Panc1 (cell line): ENCODE results near the gene NSUN2. TPM values are rescaled to one million over a fixed set of nuclear protein-coding genes. Genes with fewer than 3 reads are reported as not detected.
"Not testable (repeated sequence)": the region's sequence is repeated elsewhere in the genome, so short reads cannot be mapped to it uniquely, and the experiment has no call there.

Source experiments
- ATAC-seq: fragments of 200-7000 bp; cut with Tn5 transposase; 2 replicates; pipeline ENCODE4 v1.9.1; 2020; ENCODE audit warnings: mild to moderate bottlenecking, moderate library complexity
- BruUV-seq: library from RNA; stranded (reverse); fragments of 400-500 nt; replicated peaks from 2 replicates; lab custom pipeline; 2021; lab: Mats Ljungman, UMichigan
- CTCF ChIA-PET: fragments of 300-600 bp; sonication (Branson Sonifier 250); formaldehyde crosslinking; loops from one replicate; lab custom pipeline; 2022; ENCODE audit warnings: antibody characterized with exemption; lab: Charles Lee
- POLR2A ChIA-PET: fragments of 300-600 bp; sonication (Branson Sonifier 250); formaldehyde crosslinking; loops from one replicate; lab custom pipeline; 2022; ENCODE audit warnings: antibody characterized with exemption; lab: Charles Lee
- DNase-seq: peaks from one replicate; pipeline ENCODE4 v3.0.0-alpha.2; 2010; ENCODE audit warnings: low read depth, low spot score
- H3K27ac ChIP-seq: 2 replicates; pipeline ENCODE4 v1.5.1; 2011; ENCODE audit warnings: mild to moderate bottlenecking, low read length, inconsistent platforms
- H3K27me3 ChIP-seq: fragments of 200-500 bp; sonication (Bioruptor generic); 2 replicates; pipeline ENCODE4 v1.6.0; 2014; ENCODE audit warnings: low read length, inconsistent platforms; ENCODE audit not compliant: control insufficient read depth, insufficient read depth
- H3K36me3 ChIP-seq: fragments of 200-500 bp; sonication (Bioruptor generic); 2 replicates; pipeline ENCODE4 v1.5.1; 2014; ENCODE audit warnings: inconsistent platforms, mild to moderate bottlenecking, low read length, moderate library complexity; ENCODE audit not compliant: control insufficient read depth, insufficient read depth
- H3K4me1 ChIP-seq: 2 replicates; pipeline ENCODE4 v1.5.1; 2011; ENCODE audit warnings: inconsistent platforms, mild to moderate bottlenecking, low read length, moderate library complexity; ENCODE audit not compliant: control insufficient read depth, insufficient read depth
- H3K4me3 ChIP-seq, 2 experiments: 2 replicates each; pipeline ENCODE4 v1.5.1; 2011 to 2012; ENCODE audit warnings: low read depth in 2 of 2, low read length in 2 of 2, mild to moderate bottlenecking in 2 of 2, inconsistent platforms in 1 of 2, moderate library complexity in 1 of 2
- H3K9me3 ChIP-seq: fragments of 200-500 bp; sonication (Bioruptor generic); 2 replicates; pipeline ENCODE4 v1.5.1; 2014; ENCODE audit warnings: low read depth, mild to moderate bottlenecking, inconsistent platforms, low read length, moderate library complexity; ENCODE audit not compliant: control insufficient read depth, insufficient read depth
- CTCF ChIP-seq: fragments of 450-650 bp; IDR thresholded peaks from 2 replicates; pipeline ENCODE4 v1.5.1; 2017; ENCODE audit warnings: mild to moderate bottlenecking
- POLR2AphosphoS5 ChIP-seq: IDR thresholded peaks from 2 replicates; pipeline ENCODE4 v1.6.1; 2012; ENCODE audit warnings: mild to moderate bottlenecking, low read depth, low read length, moderate library complexity
- SIN3A ChIP-seq: IDR thresholded peaks from 2 replicates; pipeline ENCODE4 v1.6.1; 2012; ENCODE audit warnings: low read depth, mild to moderate bottlenecking, low read length, moderate library complexity, borderline replicate concordance; ENCODE audit not compliant: insufficient read depth
- TCF7L2 ChIP-seq: IDR thresholded peaks from 2 replicates; pipeline ENCODE4 v1.6.1; 2011; ENCODE audit warnings: mild to moderate bottlenecking, low read depth, low read length, inconsistent platforms
- in situ Hi-C: cut with HindIII; loops from 2 replicates; pipeline ENCODE4 v1.10.0; 2016; ENCODE audit warnings: low sequenced_read_pairs, low pct_unique_long_range_greater_than_20kb
- intact Hi-C: fragments of 100-400 bp; cut with micrococcal nuclease; formaldehyde crosslinking; loops from one replicate; pipeline ENCODE4 v1.10.0; 2022; ENCODE audit not compliant: unreplicated experiment
- total RNA-seq: library from RNA; stranded (reverse); gene quantifications from one replicate; pipeline ENCODE4 v1.2.1, GENCODE V29; 2021; ENCODE audit not compliant: unreplicated experiment
- TF ChIP-seq, protein P1 (sequence below), 2 experiments: IDR thresholded peaks; 2 replicates each; pipeline ENCODE4 v1.6.1; 2011 to 2012; ENCODE audit warnings: low read depth in 2 of 2, control low read depth in 1 of 2, low read length in 1 of 2, mild to moderate bottlenecking in 1 of 2, moderate library complexity in 1 of 2; ENCODE audit not compliant: insufficient read depth in 1 of 2

The NSUN2 gene
- total RNA-seq, 1 experiment from 2014 or later = 125 TPM

GRCh38 chr5:6673031-6673430, 40.2 kb upstream of the NSUN2 start:
- H3K27me3 ChIP-seq = no peaks in the 10 kb centered on the region
- no peak overlapping the region for H3K27ac ChIP-seq
- H3K4me3 ChIP-seq = no peak overlapping the region
- H3K9me3 ChIP-seq = no peaks in the 10 kb centered on the region
- H3K36me3 ChIP-seq = no peaks in the 10 kb centered on the region
- H3K4me1 ChIP-seq = no peaks in the 10 kb centered on the region
- in situ Hi-C loops (no loop called here), intact Hi-C loops (no loop called here)
- DNase-seq (no peak), ATAC-seq (no peak)
- BruUV-seq = no TSS peak
- ChIA-PET POLR2A (no interaction called here), CTCF (no interaction called here)
- TF ChIP-seq TCF7L2 = no peak
- TF ChIP-seq, protein P1, sequence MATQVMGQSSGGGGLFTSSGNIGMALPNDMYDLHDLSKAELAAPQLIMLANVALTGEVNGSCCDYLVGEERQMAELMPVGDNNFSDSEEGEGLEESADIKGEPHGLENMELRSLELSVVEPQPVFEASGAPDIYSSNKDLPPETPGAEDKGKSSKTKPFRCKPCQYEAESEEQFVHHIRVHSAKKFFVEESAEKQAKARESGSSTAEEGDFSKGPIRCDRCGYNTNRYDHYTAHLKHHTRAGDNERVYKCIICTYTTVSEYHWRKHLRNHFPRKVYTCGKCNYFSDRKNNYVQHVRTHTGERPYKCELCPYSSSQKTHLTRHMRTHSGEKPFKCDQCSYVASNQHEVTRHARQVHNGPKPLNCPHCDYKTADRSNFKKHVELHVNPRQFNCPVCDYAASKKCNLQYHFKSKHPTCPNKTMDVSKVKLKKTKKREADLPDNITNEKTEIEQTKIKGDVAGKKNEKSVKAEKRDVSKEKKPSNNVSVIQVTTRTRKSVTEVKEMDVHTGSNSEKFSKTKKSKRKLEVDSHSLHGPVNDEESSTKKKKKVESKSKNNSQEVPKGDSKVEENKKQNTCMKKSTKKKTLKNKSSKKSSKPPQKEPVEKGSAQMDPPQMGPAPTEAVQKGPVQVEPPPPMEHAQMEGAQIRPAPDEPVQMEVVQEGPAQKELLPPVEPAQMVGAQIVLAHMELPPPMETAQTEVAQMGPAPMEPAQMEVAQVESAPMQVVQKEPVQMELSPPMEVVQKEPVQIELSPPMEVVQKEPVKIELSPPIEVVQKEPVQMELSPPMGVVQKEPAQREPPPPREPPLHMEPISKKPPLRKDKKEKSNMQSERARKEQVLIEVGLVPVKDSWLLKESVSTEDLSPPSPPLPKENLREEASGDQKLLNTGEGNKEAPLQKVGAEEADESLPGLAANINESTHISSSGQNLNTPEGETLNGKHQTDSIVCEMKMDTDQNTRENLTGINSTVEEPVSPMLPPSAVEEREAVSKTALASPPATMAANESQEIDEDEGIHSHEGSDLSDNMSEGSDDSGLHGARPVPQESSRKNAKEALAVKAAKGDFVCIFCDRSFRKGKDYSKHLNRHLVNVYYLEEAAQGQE (IDR thresholded peaks at IDR 0.05; ENCODE audit: insufficient read depth in 1 of 2, low read depth in 2 of 2, low read length in 1 of 2) = no peak

DNA sequence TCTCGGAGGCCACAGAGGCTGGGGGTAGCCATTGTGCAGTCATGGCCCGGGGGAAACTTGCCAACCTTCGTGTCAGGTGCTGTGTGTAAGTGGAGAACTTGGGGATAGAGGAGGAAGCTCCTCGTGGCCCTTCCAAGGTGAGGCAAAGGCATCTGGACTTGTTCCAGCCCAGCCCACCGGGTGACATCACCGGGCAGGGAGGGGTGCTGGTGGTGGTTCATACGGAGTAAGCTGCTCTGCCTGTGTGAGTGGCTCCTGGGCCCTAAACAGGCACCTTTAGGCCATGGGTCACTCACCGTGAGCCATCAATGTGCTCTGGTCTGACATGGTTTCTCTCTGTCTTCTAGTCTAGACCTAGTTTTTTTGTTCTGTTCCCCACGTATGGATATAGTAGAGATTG, 35.9 kb upstream of the NSUN2 start:
- not testable (repeated sequence) for ATAC-seq

DNA sequence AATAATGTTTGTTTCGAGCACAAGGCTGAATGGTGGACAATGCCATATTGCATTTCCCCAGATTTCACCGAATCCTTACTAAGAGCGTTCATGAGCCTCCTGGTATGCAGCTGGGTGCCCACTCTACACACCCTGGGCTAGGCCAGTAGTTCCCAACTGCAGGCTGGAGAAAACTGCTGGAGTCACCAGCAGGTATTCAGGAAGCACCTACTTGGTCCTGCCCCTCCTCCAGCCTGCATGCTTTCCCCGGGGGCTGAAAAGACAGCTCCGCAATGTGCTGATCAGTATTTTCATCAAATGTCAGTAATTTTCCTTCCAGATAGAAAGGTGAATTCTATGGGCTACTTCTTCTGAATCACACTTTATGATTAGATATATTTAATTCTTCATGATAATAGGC, 34.8 kb upstream of the NSUN2 start:
- POLR2A ChIA-PET = no interaction called here
- no peaks in the 10 kb centered on the region for H3K36me3 ChIP-seq

More for the DNA sequence above, 35.9 kb upstream of the NSUN2 start:
- BruUV-seq, POLR2A ChIA-PET, H3K27ac ChIP-seq, H3K4me1 ChIP-seq, in situ Hi-C loops, H3K9me3 ChIP-seq, H3K27me3 ChIP-seq, CTCF ChIA-PET, H3K4me3 ChIP-seq, H3K36me3 ChIP-seq, intact Hi-C loops, DNase-seq: not testable (repeated sequence)

More for the DNA sequence above, 34.8 kb upstream of the NSUN2 start:
- Histone ChIP-seq H3K4me3 (no peak overlapping the region), H3K4me1 (no peaks in the 10 kb centered on the region), H3K9me3 (no peaks in the 10 kb centered on the region), H3K27ac (no peak overlapping the region), H3K27me3 (no peaks in the 10 kb centered on the region)
- in situ Hi-C loops = no loop called here
- ATAC-seq (no peak), DNase-seq (no peak)
- intact Hi-C loops = no loop called here
- TF ChIP-seq, protein P1 (IDR thresholded peaks at IDR 0.05; ENCODE audit: insufficient read depth in 1 of 2, low read depth in 2 of 2, low read length in 1 of 2) = no peak
- TF ChIP-seq SIN3A = no peak
- TF ChIP-seq CTCF = no peak
- no peak for TF ChIP-seq POLR2AphosphoS5
- no peak for TF ChIP-seq TCF7L2
- CTCF ChIA-PET = no interaction called here
- BruUV-seq = no TSS peak
